ENCODE data around the gene TNS1.

TNS1 gene

DNA sequence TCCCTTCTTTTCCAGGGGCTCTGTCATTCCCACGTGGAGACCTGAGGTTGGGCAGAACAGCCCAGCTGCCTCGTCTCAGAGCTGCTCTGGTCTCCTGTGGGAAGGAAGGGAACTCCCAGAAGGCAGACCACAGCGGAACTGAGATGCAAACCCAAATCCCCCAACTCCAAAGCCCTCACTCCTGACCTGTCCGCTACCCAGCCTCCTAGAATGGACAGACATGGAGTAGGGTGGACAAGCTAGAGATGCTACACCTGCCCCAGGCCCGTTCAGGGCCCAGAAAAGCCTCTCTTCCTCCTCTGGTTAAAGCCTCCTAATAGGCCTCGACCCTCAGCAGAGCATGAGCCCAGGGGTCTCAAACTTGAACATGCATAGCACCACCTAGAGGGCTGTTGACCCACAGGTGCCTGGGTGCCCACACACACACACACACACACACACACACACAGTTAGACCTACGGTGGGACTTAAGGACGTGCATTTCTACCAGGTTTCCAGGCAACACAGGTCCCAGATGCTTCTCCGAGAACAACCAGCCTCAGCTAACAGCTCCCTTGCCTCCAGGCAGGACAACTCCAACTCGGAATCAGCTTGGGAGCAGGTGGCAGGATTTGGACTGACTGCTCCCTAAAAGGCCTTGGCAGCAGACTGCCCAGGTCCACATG lies 93.5 kb downstream of the TNS1 start:
- DNase-seq = no peak

DNA sequence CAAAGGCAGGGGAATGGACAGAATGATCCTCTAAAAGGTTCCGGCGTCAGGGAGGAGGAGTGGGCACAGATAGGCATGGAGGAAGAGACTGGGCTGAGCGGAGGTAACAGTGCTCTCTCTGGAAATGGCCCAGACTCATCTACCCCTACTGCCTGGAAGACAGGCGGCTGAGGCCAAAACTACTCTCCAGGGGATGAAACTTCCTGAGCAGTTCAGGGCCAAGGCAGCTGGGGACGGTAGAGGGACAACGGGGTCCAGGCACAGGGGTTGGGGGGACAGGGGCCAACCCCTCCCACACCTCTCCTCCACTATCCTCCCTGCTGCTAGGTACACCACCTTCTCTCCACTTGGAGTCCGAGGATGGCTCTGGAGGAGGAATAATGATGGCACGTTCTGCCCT lies 94.3 kb downstream of the TNS1 start:
- DNase-seq = no peak

GRCh38 chr2:217907266-217907665 lies 95.5 kb downstream of the TNS1 start:
- DNase-seq = no peak

- no peak for DNase-seq
These were observed 96.0 kb downstream of the TNS1 start for GRCh38 chr2:217906798-217907197.

GRCh38 chr2:217905896-217906295 lies 96.9 kb downstream of the TNS1 start:
- no peak for DNase-seq

GRCh38 chr2:217905395-217905794 lies 97.4 kb downstream of the TNS1 start:
- DNase-seq = no peak

DNA sequence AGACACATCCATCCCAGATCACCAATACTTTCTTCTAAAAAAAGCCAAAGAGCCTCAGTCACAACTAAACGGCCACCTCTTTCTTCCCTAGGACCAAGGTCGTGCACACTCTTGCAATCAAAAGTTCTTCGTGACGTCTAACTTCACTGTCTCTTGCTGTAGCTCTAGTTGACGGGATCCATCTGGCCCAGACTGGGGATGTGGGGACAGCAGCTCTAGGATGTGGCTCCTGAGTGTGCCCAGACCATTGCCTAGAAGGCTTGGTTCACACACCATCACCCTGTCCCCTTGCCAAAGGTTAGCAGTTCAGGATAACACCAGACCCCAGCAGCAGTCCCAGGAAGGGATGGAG lies 98.2 kb downstream of the TNS1 start:
- DNase-seq = no peak

DNA sequence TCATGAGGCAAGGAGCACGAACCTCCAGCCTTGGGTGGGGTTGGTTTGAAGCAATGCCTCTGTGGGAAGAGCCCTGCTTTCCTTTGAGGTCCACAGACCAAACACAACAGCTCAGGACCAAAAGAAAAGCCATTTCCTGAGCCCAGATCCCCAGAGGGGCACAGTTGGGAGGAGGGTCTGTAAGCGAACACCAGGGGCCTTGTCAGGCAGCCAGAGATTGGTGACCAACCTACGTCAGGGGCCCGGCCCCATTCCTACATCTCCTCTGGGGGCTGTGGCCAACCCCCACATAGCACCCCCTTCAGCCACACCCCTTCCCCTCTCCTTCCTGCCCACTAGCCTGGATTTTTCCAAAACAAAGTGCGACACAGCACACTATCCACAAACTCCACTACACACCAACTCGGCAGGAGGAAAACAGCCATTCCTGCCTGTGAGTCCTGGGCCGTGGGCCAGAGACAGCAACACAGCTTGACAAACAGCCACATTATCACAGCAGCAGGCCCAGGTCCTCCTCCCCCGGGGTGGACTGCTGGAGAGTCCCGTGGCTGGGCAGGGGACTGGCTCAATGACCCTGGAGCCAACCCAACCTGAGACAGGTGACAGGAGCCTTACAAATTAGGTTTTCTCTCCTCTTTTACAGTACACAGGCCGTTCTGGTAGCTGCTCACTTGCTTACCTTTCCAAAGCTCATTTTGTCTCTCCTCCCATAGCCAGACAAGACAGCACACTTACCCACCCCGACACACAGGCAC lies 98.8 kb downstream of the TNS1 start:
- no peak for DNase-seq

DNA sequence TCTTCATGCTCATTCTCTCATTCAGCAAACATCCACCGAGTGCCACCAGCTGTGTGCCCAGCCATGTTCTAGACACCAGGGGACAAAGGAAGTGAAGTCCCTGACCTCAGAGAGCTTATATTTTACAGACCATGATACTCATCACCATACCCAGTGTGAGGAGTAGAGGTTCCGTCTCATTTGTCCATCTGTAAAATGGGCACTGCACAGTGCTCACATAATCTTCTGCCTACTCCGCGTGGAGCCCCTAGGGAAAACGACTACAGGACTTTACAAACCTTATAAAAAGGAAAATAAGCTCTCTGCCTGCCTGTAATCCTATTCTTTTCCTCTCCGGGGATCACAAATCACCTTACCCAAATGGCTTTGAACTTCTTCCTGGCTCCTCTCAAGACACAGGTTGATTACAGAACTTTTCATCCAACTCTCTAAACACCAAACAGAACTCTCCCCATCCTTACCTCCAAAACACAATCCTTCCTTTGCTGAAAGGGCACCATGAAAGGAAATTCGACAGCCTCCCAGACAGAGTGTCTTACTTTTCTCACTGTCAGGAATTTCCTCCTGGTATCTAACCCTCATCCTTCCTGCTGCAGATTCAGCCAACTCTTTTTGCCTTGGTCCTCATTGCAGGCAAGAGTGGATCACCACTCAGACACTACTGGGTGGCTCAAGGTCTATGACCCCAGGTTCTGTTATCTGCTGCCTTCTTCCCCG lies 99.5 kb downstream of the TNS1 start:
- no peak for DNase-seq

- no peak for DNase-seq
These were observed 100.2 kb downstream of the TNS1 start for GRCh38 chr2:217902379-217903141.

GRCh38 chr2:217901835-217902378 lies 100.9 kb downstream of the TNS1 start:
- DNase-seq = no peak

GRCh38 chr2:217901400-217901799 lies 101.4 kb downstream of the TNS1 start:
- DNase-seq = no peak

DNA sequence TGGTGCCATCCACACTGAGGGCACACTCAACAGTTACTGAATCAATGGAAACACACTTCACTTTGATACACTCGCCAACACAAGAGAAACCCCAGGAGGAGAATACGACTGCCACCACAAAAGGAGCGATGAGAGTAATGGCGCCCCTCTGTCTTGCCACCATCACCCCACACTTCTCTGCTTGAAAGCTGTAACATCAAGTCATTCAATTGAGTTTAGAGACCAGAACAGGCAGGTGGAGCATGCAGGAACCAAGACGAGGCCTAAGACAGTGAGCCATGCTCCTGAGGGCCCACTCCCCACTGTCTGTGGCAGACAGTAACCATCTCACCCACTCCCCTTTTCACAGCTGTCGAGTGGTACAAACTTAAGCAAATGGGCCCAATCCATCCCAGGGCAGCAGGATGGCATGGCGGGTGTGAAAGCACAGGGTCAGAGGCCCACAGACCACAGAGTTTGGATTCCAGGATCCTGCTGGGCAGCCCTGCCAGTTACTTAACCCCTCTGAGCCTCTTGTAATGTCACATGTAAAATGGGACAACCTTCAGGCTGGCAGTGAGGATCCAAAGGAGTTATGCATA lies 101.9 kb downstream of the TNS1 start:
- no peak for DNase-seq

- DNase-seq = no peak
These were observed 102.6 kb downstream of the TNS1 start for GRCh38 chr2:217900010-217900779.

DNA sequence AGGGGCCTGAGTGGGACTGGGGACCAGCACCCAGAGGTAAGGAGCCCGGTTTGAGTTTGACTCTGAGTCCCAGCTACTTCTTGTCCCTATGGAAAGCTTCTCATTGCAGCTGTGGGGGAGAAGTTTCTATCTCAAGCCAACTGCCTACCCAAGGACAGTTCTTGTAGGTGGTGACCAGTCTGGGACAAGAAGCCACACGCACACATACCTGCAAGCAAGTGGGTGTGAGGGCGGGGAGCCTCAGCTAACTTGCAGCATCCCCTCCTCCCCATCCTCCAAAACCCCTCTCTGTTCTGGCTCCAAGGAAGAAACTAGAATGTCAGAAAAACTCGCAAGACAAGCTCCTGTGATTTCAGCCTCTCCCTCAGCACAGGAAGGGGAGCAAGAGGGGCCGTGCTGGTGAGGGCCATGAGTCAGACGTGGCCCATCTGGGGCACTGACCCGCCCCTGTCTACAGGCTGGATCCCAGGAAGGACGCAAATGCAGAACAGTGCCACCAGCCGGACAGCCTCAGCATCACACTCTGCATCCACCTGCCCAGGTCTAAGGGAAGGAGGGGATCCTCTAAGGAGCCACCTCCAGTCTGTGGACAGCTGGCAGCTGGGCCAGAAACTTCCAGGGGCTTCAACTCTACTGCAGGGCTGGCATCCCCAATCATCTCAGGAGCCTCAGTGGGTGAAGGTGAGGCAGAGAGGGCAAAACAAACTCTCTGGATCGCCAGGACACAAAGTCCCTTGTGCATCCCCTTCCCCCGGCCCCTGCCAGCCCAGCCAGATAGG lies 103.4 kb downstream of the TNS1 start:
- DNase-seq = no peak

DNA sequence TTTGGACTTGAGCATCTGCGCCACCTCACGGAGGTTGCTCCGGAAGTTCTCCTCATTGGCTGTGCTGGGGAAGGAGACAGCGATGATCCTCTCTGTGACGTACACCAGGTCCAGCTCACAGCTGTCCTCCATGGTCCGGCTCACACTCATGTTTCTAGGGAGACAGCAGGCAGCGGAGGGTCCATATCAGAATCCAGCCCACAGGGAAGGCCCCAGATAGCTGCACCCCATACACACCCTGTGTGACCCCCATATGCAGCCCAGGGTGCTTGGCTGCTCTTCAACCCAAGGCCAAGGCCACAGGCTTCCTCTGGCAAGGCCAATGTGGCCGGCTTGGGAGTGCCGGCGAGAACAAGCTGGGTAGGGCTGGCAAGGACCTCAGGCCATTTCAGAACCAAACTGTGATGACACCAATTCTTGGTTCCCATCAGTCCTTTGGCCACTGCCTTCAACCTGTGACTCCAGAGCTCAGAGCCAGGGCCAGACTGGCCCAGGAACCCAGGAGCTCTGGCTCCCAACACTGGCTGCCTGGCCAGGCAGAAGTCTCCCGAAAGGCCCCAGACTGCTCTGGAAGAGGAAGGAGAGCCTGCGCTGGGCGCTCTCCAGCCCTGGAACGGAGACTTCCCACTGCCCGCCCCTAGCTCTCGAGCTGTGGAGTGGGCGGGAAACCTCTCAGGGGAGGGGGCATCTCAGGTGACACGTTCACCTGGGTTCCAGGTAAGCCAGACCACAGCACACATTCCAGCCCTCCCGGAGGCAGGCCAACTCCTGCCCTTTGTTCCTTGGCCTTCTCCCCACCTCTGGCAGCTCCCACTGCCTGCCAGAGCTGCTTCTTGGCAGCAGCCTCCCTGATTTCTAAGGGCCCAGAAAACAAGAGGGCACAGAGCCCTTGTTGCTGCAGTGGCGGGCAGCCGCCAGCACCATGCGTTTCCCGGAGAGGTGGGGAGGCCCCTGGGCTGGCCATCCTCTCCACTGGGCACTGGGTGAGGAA lies 104.7 kb downstream of the TNS1 start:
- DNase-seq = no peak

DNA sequence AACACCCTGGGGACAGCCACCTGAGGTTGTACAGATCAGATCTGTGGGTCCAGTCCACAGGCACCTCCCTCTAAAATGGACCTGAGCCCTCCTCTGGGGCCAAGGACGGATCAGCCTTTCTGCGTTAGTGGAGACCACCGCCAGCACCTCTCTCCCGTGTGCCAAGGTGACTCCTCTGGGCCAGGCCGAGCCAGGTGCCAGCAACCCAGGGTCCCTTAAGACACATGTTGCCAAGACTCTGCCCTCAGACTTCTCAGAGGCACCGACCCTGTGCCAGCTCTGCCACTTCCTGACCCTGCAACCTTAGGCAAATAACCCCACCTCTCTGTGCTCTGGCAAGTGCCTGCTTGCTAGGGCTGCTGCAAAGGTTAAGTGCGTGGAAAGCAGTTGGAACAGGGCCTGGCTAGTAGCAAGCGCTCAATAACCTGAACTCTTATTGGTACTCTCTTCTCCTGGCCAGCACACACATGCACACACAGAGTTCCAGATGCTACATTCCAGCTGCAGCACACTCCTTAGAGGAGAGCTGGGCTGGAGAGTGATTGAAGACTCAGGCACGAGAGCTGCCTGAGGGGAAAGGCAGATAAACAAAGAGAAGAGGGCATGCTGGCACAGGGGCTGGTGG lies 105.6 kb downstream of the TNS1 start:
- no peak for DNase-seq

GRCh38 chr2:217895070-217895635 lies 107.6 kb downstream of the TNS1 start:
- DNase-seq = no peak

DNA sequence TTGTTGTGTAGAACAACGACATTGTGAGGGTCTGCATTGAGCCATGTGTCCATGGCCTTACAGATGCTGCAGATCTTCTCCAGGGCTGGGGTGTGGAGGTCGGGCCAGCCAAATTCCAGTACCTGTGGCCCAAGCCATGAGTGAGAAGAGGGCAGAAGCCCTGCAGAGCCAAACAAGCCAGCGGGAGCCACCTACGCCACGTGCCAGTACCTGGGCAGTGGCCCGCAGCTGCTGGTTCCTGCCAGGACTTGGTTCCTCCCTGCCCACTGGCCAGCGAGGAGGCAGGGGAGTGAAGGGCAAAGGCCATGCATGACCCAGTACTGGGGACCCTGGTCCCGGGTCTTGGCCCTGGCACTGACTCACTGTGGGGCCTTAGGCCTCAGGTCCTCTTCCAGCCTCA lies 109.4 kb downstream of the TNS1 start:
- DNase-seq = no peak
